Lung (tissue), 12 donors: Measurements from ENCODE around the gene SHC1. TPM values are rescaled to one million over a fixed set of nuclear protein-coding genes. Genes with fewer than 3 reads are reported as not detected.

ENCODE experiments used
- ATAC-seq: fragments of 200-7000 bp; cut with Tn5 transposase; one replicate; pipeline ENCODE4 v1.9.1; 2020; ENCODE audit warnings: moderate number of reproducible peaks; ENCODE audit not compliant: insufficient read depth, low FRiP score
- DNase-seq, 3 donors: peaks; one replicate each; pipeline ENCODE4 v3.0.0-alpha.2; 2013 to 2017
- H3K27ac ChIP-seq, 2 donors: one replicate each; pipeline ENCODE4 v1.5.1; 2013; ENCODE audit warnings: mild to moderate bottlenecking in 2 of 2, moderate library complexity in 2 of 2, control low read depth in 1 of 2, inconsistent platforms in 1 of 2, low read depth in 1 of 2, low read length in 1 of 2
- H3K27me3 ChIP-seq, 3 donors: one replicate each; pipeline ENCODE4 v1.5.1; 2013; ENCODE audit warnings: low read length in 2 of 3; ENCODE audit not compliant: control insufficient read depth in 3 of 3, insufficient read depth in 3 of 3
- H3K36me3 ChIP-seq, 4 donors: one replicate each; pipeline ENCODE4 v1.5.1; 2013; ENCODE audit warnings: low read length in 4 of 4, mild to moderate bottlenecking in 1 of 4, moderate library complexity in 1 of 4; ENCODE audit not compliant: control insufficient read depth in 4 of 4, insufficient read depth in 4 of 4
- H3K4me1 ChIP-seq, 5 donors: one replicate each; pipeline ENCODE4 v1.5.1; 2013; ENCODE audit warnings: low read length in 5 of 5, mild to moderate bottlenecking in 2 of 5, moderate library complexity in 1 of 5; ENCODE audit not compliant: control insufficient read depth in 5 of 5, insufficient read depth in 5 of 5
- H3K4me3 ChIP-seq: one replicate; pipeline ENCODE4 v1.5.1; 2013; ENCODE audit warnings: mild to moderate bottlenecking, control low read depth, moderate library complexity
- H3K9ac ChIP-seq, 2 donors: one replicate each; pipeline ENCODE4 v1.5.1; 2013; ENCODE audit warnings: low read length in 2 of 2, control low read depth in 1 of 2; ENCODE audit not compliant: insufficient read depth in 1 of 2
- H3K9me3 ChIP-seq, 4 donors: one replicate each; pipeline ENCODE4 v1.5.1; 2013; ENCODE audit warnings: low read length in 3 of 4, mild to moderate bottlenecking in 1 of 4, moderate library complexity in 1 of 4; ENCODE audit not compliant: control insufficient read depth in 4 of 4, insufficient read depth in 3 of 4
- WGBS, 2 donors: extraction: QIAGEN DNeasy Blood & Tissue Kit; methylation state at CpG; one replicate each; pipeline ENCODE4 v1.1.7; 2013; 5-methylcytosine and 5-hydroxymethylcytosine counted together
- polyA plus RNA-seq, 2 donors: library from polyadenylated mRNA; stranded (reverse); fragments of 200-250 nt; gene quantifications; one replicate each; pipeline ENCODE4 v1.2.1, GENCODE V29; 2013
- total RNA-seq, 2 donors: library from RNA; depleted of rRNA in 1 of 2; stranded (reverse); fragments of >200 nt in 1 of 2; gene quantifications; one replicate each; pipeline ENCODE4 v1.2.1, GENCODE V29; 2014 to 2021
- TF ChIP-seq, protein P1 (sequence below): IDR thresholded peaks from 2 replicates; pipeline ENCODE4 v1.5.1; 2012; ENCODE audit warnings: mild to moderate bottlenecking; ENCODE audit errors: control extremely low read depth, extremely low read depth
- donor health status: control.
- donor health status: control.
- donor health status: Bipolar disorder and iron deficiency.
- donor health status: healthy.
- donor health status: DM: yes; HTN: yes; CAD: no.

The SHC1 gene
- total and polyA plus RNA-seq, 4 donors: 67.6 to 136 (median 93.8) TPM

DNA sequence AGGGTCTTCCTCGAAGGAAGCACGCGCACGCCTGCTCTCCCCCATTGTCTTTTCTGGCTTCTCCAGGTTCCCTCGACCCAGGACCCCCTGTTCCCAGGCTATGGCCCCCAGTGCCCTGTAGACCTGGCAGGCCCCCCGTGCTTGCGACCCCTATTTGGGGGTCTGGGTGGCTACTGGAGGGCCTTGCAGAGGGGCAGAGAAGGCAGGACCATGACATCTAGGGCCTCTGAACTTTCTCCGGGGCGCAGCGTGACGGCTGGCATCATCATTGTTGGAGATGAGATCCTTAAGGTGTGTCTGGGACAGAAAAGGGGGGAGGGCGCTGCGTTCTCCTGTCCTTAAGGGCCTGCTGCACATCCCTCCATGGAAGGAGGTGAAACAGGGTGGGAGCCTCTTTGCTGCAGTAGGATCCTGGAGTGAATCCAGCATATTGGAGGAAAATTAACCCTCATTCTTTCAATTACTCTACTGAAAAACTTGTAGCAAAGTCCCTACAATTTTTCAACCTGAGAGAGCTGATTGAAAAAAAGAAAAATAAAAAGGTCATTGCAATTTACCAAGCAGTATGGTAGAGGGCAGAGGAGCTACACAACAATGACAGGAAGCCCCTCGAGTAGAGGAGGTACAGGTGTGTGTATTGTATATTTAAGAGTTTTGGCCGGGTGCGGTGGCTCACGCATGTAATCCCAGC, 13.4 kb upstream of the SHC1 start:
- no peaks in the 10 kb centered on the region for H3K27me3 ChIP-seq
- 17 to 20% methylated on average over 17 of the region's 17 CpGs for WGBS, 2 donors

DNA sequence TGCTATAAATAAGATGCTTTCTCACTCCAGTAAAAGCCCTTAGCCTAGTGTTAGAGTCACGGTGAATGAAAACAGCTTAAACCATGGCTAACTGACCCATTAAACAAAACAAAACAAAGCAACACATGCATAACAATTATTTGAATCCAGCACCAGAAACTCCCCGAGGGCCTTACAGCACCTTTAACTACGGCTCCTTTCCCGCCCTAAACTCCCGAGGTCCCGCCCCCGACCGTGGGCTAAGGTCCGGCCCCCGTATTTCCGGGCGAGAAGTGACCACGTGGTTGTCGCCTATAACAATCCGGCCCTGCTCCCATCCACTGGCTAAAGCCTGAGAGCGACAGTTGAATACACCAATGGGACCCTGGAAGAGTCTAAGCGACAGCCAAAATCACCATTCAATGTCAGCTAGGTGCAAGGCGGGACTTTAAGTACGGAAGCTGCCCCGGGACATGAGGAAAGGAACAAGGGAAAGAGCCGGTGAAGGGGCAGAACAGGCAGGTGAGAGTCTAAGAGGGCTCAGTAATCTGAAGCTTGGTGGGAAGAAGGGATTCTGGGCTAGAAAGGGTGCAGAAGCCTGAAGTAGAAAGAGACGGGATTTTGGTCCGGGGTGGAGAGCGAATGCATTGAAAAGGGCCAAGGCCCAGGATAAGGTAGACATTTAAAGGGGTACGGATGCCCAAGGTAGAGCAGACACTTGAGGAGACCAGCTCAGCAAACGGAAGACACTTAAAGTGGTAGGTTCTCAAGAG, 12.5 kb upstream of the SHC1 start, which contains the start of gene FLAD1:
TSS of gene FLAD1 (plus strand) at position 448 of the 752 bp plus-strand sequence. CDS start 351 bp downstream, outside the sequence.
- Histone ChIP-seq H3K4me1 (peaks cover 0 to 14% (median 6%) of the 10 kb centered on the region in 5 donors), H3K36me3 (peaks cover 0 to 12% (median 6%) of the 10 kb centered on the region in 4 donors), H3K27me3 (no peaks in the 10 kb centered on the region), H3K4me3 (peak within 1 kb of the TSS; percentile 82), H3K9ac (peak within 1 kb of the TSS; percentile 69 to 88), H3K9me3 (no peaks in the 10 kb centered on the region), H3K27ac (peak within 1 kb of the TSS; percentile 62 to 76)
- DNase-seq (peak; percentile 98 to 100 (median 99)), ATAC-seq (peak; percentile 99)
- TF ChIP-seq, protein P1, sequence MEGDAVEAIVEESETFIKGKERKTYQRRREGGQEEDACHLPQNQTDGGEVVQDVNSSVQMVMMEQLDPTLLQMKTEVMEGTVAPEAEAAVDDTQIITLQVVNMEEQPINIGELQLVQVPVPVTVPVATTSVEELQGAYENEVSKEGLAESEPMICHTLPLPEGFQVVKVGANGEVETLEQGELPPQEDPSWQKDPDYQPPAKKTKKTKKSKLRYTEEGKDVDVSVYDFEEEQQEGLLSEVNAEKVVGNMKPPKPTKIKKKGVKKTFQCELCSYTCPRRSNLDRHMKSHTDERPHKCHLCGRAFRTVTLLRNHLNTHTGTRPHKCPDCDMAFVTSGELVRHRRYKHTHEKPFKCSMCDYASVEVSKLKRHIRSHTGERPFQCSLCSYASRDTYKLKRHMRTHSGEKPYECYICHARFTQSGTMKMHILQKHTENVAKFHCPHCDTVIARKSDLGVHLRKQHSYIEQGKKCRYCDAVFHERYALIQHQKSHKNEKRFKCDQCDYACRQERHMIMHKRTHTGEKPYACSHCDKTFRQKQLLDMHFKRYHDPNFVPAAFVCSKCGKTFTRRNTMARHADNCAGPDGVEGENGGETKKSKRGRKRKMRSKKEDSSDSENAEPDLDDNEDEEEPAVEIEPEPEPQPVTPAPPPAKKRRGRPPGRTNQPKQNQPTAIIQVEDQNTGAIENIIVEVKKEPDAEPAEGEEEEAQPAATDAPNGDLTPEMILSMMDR: no peak
- WGBS, 2 donors: 0 to 1% methylated on average over 26 of the region's 26 CpGs

More for the DNA sequence above, 13.4 kb upstream of the SHC1 start:
- H3K9ac ChIP-seq: peak overlapping the region; percentile 69 to 88
- TF ChIP-seq, protein P1: no peak
- ATAC-seq (no peak), DNase-seq (no peak)
- H3K36me3 ChIP-seq: peaks cover 0 to 19% (median 9%) of the 10 kb centered on the region in 4 donors
- peak overlapping the region; percentile 82 for H3K4me3 ChIP-seq
- no peaks in the 10 kb centered on the region for H3K9me3 ChIP-seq
- H3K27ac ChIP-seq: peak overlapping the region; percentile 62 to 76
- peaks cover 0 to 14% (median 6%) of the 10 kb centered on the region in 5 donors for H3K4me1 ChIP-seq

DNA sequence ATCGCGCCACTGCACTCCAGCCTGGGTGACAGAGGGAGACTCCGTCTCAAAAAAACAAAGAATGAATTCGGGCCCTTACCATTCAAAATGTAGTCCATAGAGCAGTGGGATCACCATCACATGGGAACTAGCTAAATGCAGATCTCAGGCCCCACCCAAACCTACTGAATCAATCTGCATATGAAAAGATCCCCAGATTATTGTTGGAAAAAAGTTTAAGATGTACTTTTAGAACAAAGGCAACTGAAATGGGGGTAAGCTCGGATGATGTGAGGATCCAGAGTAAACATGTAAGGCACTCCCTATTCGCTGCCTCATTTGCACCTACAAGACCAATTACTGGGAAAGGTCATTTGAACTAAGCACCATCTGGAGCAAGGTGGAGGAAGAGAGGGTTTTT, 11.8 kb upstream of the SHC1 start:
- Histone ChIP-seq H3K27ac (no peak overlapping the region), H3K27me3 (no peaks in the 10 kb centered on the region), H3K36me3 (peaks cover 0 to 5% (median 4%) of the 10 kb centered on the region in 4 donors), H3K9ac (no peak overlapping the region), H3K4me3 (no peak overlapping the region), H3K9me3 (no peaks in the 10 kb centered on the region), H3K4me1 (peaks cover 0 to 14% (median 6%) of the 10 kb centered on the region in 5 donors)
- 69 to 71% methylated on average over 6 of the region's 6 CpGs for WGBS, 2 donors
- TF ChIP-seq, protein P1: no peak
- ATAC-seq (no peak), DNase-seq (no peak)
